GM06990 (cell line): ENCODE measurements around the gene CFDP1.
A peak's percentile ranks its signal among the peaks of the same experiment; 100 is the strongest.

ENCODE experiments used
- DNase-seq: peaks from one replicate; pipeline ENCODE4 v3.0.0-alpha.2; 2011; ENCODE audit not compliant: insufficient read length; ENCODE audit errors: extremely low read depth
- H3K27me3 ChIP-seq: replicated peaks from 2 replicates; pipeline ENCODE4 v1.6.0; 2011; ENCODE audit warnings: low read length; ENCODE audit not compliant: control insufficient read depth, insufficient read depth
- H3K36me3 ChIP-seq: 2 replicates; pipeline ENCODE4 v1.5.1; 2011; ENCODE audit warnings: low read length; ENCODE audit not compliant: control insufficient read depth, insufficient read depth
- H3K4me3 ChIP-seq: replicated peaks from 2 replicates; pipeline ENCODE4 v1.5.1; 2011; ENCODE audit warnings: low read depth, mild to moderate bottlenecking, control low read depth, low read length
- TF ChIP-seq, protein P1 (sequence below): IDR thresholded peaks from 2 replicates; pipeline ENCODE4 v1.5.1; 2011; ENCODE audit warnings: low read length, control low read depth, mild to moderate bottlenecking, inconsistent platforms; ENCODE audit not compliant: insufficient read depth, poor library complexity, severe bottlenecking

Gene CFDP1

DNA sequence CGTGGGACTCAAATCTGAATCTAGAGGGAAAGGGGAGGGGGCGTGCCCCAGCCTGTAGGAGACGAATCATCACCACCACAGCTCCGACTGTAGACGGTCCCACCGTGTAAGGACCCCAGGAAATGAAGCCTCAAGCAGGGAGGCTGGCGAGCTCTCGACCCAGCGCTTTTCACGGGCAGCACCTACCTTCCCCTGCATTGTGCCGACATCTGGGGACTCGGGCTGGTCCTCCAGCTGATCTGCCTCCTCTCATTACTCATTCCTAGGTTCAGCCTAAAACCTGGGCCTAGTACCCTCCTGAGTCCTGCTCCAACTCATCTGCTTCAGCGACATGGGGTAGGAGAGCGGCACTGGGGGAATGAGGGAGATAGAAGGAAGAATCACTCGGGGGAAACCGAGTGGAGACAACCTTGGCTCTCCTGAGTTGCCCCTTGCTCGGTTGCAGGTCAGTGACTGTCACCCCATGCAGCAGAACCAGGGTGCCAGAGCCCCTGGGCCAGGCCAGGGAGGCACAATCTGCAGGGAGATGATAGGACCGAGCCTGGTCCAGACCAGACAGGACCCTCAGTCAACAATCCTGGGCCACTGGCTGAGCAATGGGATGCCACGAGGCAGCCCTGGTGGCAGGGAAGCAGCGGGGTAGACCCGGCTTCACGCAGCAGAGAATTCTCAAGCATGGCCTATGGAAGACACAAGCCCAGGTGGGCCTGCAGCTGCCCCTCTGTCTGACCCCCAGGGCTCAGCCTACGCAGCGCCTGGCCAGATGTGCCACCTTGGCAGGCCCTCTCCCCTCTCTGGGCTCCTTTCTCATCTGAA, 181.0 kb downstream of the CFDP1 start:
- Histone ChIP-seq H3K4me3 (peak overlapping the region; percentile 37; the same call in 1 of the 2 replicates), H3K27me3 (no peaks in the 10 kb centered on the region), H3K36me3 (no peaks in the 10 kb centered on the region; the same call in 1 of the 2 replicates)
- DNase-seq = no peak
- TF ChIP-seq, protein P1, sequence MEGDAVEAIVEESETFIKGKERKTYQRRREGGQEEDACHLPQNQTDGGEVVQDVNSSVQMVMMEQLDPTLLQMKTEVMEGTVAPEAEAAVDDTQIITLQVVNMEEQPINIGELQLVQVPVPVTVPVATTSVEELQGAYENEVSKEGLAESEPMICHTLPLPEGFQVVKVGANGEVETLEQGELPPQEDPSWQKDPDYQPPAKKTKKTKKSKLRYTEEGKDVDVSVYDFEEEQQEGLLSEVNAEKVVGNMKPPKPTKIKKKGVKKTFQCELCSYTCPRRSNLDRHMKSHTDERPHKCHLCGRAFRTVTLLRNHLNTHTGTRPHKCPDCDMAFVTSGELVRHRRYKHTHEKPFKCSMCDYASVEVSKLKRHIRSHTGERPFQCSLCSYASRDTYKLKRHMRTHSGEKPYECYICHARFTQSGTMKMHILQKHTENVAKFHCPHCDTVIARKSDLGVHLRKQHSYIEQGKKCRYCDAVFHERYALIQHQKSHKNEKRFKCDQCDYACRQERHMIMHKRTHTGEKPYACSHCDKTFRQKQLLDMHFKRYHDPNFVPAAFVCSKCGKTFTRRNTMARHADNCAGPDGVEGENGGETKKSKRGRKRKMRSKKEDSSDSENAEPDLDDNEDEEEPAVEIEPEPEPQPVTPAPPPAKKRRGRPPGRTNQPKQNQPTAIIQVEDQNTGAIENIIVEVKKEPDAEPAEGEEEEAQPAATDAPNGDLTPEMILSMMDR = no peak

- H3K4me3 ChIP-seq = peak within 1 kb of the TSS; percentile 76
- no peaks in the 10 kb centered on the region; the same call in none of the 2 replicates for H3K36me3 ChIP-seq
- TF ChIP-seq, protein P1 = no peak
- no peaks in the 10 kb centered on the region for H3K27me3 ChIP-seq
- peak; percentile 81 for DNase-seq
Measured at GRCh38 chr16:75251280-75252048, 181.8 kb downstream of the CFDP1 start, which contains the start of gene BCAR1. Gene BCAR1, minus strand, starts transcription at chr16:75251624. Its CDS starts 142 bp downstream, at chr16:75251482.

- Histone ChIP-seq H3K36me3 (no peaks in the 10 kb centered on the region; the same call in none of the 2 replicates), H3K27me3 (no peaks in the 10 kb centered on the region), H3K4me3 (peak overlapping the region; percentile 76)
- TF ChIP-seq, protein P1 = no peak
- no peak for DNase-seq
Measured at GRCh38 chr16:75250809-75251279, 182.5 kb downstream of the CFDP1 start.

DNA sequence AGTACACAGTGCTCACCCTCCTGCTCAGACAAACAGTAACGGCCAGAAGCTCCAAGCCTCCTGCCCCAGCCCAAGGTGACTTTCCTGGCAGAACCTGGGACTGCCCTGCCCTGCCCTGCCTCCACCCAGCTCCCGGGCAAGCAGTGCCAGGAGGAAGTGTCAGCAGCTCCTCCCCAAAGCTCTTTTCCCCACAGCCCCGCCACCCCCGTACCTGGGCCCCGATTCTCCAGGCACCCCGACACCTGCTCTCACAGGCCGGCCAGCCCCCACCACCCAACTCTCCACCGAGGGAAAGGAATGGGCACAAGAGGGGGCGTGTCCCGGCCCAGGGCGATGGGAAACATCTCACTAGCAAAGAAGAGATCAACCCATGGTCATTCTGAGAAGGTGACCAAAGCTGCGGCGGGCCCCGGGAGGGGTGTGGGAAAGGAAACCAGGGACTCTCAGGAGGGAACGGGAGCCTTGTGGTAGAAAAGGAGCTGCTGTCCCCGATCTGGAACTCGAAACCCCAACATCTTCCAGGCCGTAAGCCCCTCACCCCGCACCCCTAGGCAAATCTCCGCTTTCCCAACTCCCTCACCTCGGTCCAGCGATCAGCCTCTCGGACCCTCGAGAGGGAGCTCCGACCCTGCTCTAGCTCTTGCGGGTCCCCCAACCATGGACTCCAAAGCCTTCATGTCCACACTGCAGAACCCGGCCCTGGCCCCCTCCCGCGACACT, 183.1 kb downstream of the CFDP1 start:
- TF ChIP-seq, protein P1 = no peak
- H3K36me3 ChIP-seq = no peaks in the 10 kb centered on the region; the same call in none of the 2 replicates
- H3K27me3 ChIP-seq = no peaks in the 10 kb centered on the region
- no peak for DNase-seq
- H3K4me3 ChIP-seq = peak overlapping the region; percentile 76

- H3K27me3 ChIP-seq = no peaks in the 10 kb centered on the region
- no peak for DNase-seq
- TF ChIP-seq, protein P1 = no peak
- no peaks in the 10 kb centered on the region; the same call in none of the 2 replicates for H3K36me3 ChIP-seq
- H3K4me3 ChIP-seq = no peak overlapping the region; the same call in 1 of the 2 replicates
Measured at GRCh38 chr16:75249441-75249840, 183.9 kb downstream of the CFDP1 start.
